PC-3 (cell line): ENCODE measurements around the gene SYNJ2BP. TPM values are rescaled to one million over a fixed set of nuclear protein-coding genes. Genes with fewer than 3 reads are reported as not detected.

Experiments used
- ATAC-seq: fragments of 200-7000 bp; cut with Tn5 transposase; 2 replicates; pipeline ENCODE4 v1.9.1; 2020; ENCODE audit warnings: mild to moderate bottlenecking, moderate library complexity
- BruUV-seq: library from RNA; stranded (reverse); fragments of 400-500 nt; replicated peaks from 2 replicates; lab custom pipeline; 2021; lab: Mats Ljungman, UMichigan
- CTCF ChIA-PET: fragments of 300-600 bp; sonication (Branson Sonifier 250); formaldehyde crosslinking; loops from one replicate; lab custom pipeline; 2022; ENCODE audit warnings: antibody characterized with exemption; lab: Charles Lee
- POLR2A ChIA-PET: fragments of 300-600 bp; sonication (Branson Sonifier 250); formaldehyde crosslinking; loops from one replicate; lab custom pipeline; 2022; ENCODE audit warnings: antibody characterized with exemption; ENCODE audit not compliant: unreplicated experiment; lab: Charles Lee
- DNase-seq: peaks from one replicate; pipeline ENCODE4 v3.0.0-alpha.2; 2015
- H2AFZ ChIP-seq: fragments of 300-600 bp; sonication (generic); 2 replicates; pipeline ENCODE4 v1.6.0; 2016; ENCODE audit warnings: antibody characterized with exemption, low read length
- H3F3A ChIP-seq: fragments of 300-600 bp; sonication (generic); one replicate; pipeline ENCODE4 v1.6.0; 2017; ENCODE audit warnings: antibody characterized with exemption, low read length, control low read depth, mild to moderate bottlenecking; ENCODE audit not compliant: unreplicated experiment
- H3K27ac ChIP-seq: fragments of 300-600 bp; sonication (generic); 2 replicates; pipeline ENCODE4 v1.5.1; 2016; ENCODE audit warnings: mild to moderate bottlenecking, low read length
- H3K27me3 ChIP-seq: fragments of 300-600 bp; sonication (generic); 2 replicates; pipeline ENCODE4 v1.6.1; 2016; ENCODE audit warnings: low read length, mixed read lengths
- H3K36me3 ChIP-seq: fragments of 300-600 bp; sonication (generic); 2 replicates; pipeline ENCODE4 v1.6.1; 2016; ENCODE audit warnings: low read depth, mixed run types, low read length, mixed read lengths
- H3K4me1 ChIP-seq: fragments of 300-600 bp; sonication (generic); 2 replicates; pipeline ENCODE4 v1.5.1; 2016; ENCODE audit warnings: low read length; ENCODE audit not compliant: insufficient read depth
- H3K4me2 ChIP-seq: fragments of 300-600 bp; sonication (generic); 2 replicates; pipeline ENCODE4 v1.6.0; 2016; ENCODE audit warnings: low read length
- H3K4me3 ChIP-seq: fragments of 300-600 bp; sonication (generic); 2 replicates; pipeline ENCODE4 v1.5.1; 2016; ENCODE audit warnings: mild to moderate bottlenecking, low read length, mixed read lengths
- H3K79me2 ChIP-seq: fragments of 300-600 bp; sonication (generic); 2 replicates; pipeline ENCODE4 v1.6.1; 2017; ENCODE audit warnings: low read length, mixed read lengths
- H3K9ac ChIP-seq: fragments of 300-600 bp; sonication (generic); 2 replicates; pipeline ENCODE4 v1.6.0; 2016; ENCODE audit warnings: mild to moderate bottlenecking, low read length
- H3K9me2 ChIP-seq: fragments of 300-600 bp; sonication (generic); replicated peaks from 2 replicates; pipeline ENCODE4 v1.6.1; 2016; ENCODE audit warnings: mixed run types, low read length, mixed read lengths
- H3K9me3 ChIP-seq: fragments of 300-600 bp; sonication (generic); 2 replicates; pipeline ENCODE4 v1.6.1; 2016; ENCODE audit warnings: low read length, mixed read lengths
- H4K20me1 ChIP-seq: fragments of 300-600 bp; sonication (generic); 2 replicates; pipeline ENCODE4 v1.6.1; 2016; ENCODE audit warnings: low read length, mixed read lengths
- CTCF ChIP-seq: fragments of 300-600 bp; sonication (generic); conservative IDR thresholded peaks from 2 replicates; pipeline ENCODE4 v1.5.1; 2017; ENCODE audit warnings: antibody characterized with exemption, low read depth, mild to moderate bottlenecking, low read length
- EZH2 ChIP-seq: fragments of 300-600 bp; sonication (generic); IDR thresholded peaks from one replicate; pipeline ENCODE4 v1.6.1; 2017; ENCODE audit warnings: antibody characterized with exemption, mild to moderate bottlenecking, low read length; ENCODE audit not compliant: unreplicated experiment
- EZH2phosphoT487 ChIP-seq: fragments of 300-600 bp; sonication (generic); IDR thresholded peaks from 2 replicates; pipeline ENCODE4 v1.6.1; 2018; ENCODE audit warnings: mild to moderate bottlenecking, antibody characterized with exemption, low read length, borderline replicate concordance
- intact Hi-C: fragments of 100-400 bp; cut with micrococcal nuclease; formaldehyde crosslinking; loops from 2 replicates; pipeline ENCODE4 v1.9.0; 2023
- total RNA-seq: library from RNA; depleted of rRNA; stranded (reverse); fragments of >200 nt; gene quantifications from 2 replicates; pipeline ENCODE4 v1.2.3, GENCODE V29; 2014

SYNJ2BP gene
- total RNA-seq, 1 experiment from 2014 or later = 13.1 TPM

DNA sequence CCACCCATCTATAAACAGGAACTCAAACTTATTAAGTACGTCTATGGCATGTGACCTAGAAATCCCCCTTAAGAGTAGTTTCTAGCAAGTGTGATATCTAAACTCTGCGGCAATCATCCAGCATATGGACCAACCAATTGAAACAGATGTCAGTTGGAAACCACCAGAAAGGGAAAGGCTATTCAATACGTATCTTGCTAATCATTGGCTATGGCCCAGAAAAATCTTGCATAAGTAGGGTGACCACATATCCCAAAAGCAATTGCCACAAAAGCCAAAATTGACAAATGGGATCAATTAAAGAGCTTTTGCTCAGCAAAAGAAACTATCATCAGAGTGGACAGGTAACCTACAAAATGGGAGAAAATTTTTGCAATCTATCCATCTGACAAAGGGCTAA lies 24.2 kb downstream of the SYNJ2BP start:
- Histone ChIP-seq H3K27ac (no peak overlapping the region), H3K79me2 (no peaks in the 10 kb centered on the region), H3K36me3 (peaks cover 4% of the 10 kb centered on the region; the same call in 1 of the 2 replicates), H4K20me1 (no peaks in the 10 kb centered on the region), H3K9ac (no peak overlapping the region), H2AFZ (no peak overlapping the region), H3K4me1 (no peaks in the 10 kb centered on the region), H3K27me3 (no peaks in the 10 kb centered on the region), H3K4me2 (no peak overlapping the region), H3K4me3 (no peak overlapping the region), H3K9me2 (no peaks in the 10 kb centered on the region), H3K9me3 (no peaks in the 10 kb centered on the region), H3F3A (no peaks in the 10 kb centered on the region)
- BruUV-seq = no TSS peak
- intact Hi-C loops = no loop called here
- ChIA-PET POLR2A (no interaction called here), CTCF (no interaction called here)
- TF ChIP-seq EZH2 (no peak), EZH2phosphoT487 (no peak), CTCF (no peak)
- DNase-seq (no peak), ATAC-seq (no peak)

DNA sequence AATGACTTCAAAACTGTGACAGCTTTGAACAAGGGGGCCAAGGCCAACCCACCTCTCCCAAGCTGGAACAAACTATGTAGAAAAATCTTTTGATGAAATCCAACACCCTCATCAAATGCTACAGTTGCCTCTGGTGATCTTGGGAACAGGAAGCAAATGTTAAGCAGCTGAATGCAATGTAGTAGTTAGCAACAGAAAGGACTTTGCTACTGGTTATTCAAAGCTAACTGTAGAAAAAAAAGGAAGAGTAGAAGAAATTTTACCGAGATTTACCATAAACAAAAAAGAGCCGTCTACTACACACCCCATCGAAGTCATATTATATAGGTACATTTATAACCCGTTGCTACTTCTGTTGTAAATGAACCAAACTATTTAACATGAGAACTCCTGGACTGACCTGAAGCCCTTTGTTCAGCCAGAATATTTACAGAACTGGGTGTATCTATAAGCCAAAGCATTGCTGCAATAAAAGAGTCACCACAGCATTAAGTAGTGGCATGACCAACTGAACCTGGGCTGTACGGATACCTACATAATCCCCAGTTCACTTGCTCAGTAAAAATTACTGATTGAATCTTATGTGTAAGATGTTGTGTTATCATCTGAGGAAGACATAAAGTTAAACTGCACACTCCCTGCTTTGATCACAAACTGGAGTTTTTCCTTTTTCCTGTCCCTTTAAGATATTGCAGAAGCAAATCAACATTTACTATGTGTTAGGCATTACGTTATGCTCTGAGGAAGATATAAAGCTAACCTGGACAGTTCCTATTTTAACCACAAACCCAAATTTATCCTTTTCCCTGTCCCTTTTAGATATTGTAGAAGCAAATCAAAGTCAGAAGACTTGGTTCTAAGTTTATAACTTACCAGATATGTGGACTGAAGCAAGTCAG lies 25.1 kb downstream of the SYNJ2BP start:
- no peaks in the 10 kb centered on the region for H3K9me3 ChIP-seq
- H3K9ac ChIP-seq = no peak overlapping the region
- no peaks in the 10 kb centered on the region for H3F3A ChIP-seq
- DNase-seq (no peak), ATAC-seq (peak; percentile 11; the same call in 1 of the 2 replicates)
- H3K4me3 ChIP-seq = no peak overlapping the region
- H4K20me1 ChIP-seq = no peaks in the 10 kb centered on the region
- H3K9me2 ChIP-seq = no peaks in the 10 kb centered on the region
- BruUV-seq = no TSS peak
- H3K4me1 ChIP-seq = no peaks in the 10 kb centered on the region
- no peak for TF ChIP-seq EZH2phosphoT487
- TF ChIP-seq CTCF = no peak
- TF ChIP-seq EZH2 = no peak
- intact Hi-C loops = no loop called here
- H3K27me3 ChIP-seq = no peaks in the 10 kb centered on the region
- H3K36me3 ChIP-seq = no peaks in the 10 kb centered on the region
- ChIA-PET CTCF (no interaction called here), POLR2A (interaction anchor here (0.6 kb wide), 1 partner anchor 437 kb away, joined by 3 read pairs; no protein-coding TSS in a partner anchor)
- H3K79me2 ChIP-seq = no peaks in the 10 kb centered on the region
- no peak overlapping the region for H3K4me2 ChIP-seq
- no peak overlapping the region for H3K27ac ChIP-seq
- H2AFZ ChIP-seq = no peak overlapping the region

DNA sequence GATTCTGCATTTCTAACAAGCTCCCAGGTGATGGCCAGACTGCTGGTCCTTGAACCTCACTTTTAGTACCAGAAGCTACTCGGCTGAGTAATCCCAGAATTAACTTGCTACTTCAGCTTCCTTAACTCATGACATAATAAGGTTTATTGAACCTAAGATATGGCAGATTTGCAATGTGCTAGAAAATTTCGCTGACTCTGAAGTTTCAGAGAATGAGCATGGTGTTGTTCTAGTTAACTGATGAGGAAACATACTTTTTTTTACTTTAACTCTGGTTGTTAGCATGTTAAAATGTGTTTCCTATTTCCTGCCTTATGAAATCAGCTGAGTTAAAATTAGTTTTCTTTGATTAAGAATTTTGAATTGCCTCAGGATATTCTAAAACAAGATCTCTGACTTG lies 34.4 kb downstream of the SYNJ2BP start:
- H3K9ac ChIP-seq = no peak overlapping the region
- no peaks in the 10 kb centered on the region for H3K79me2 ChIP-seq
- H3K4me2 ChIP-seq = no peak overlapping the region
- BruUV-seq = no TSS peak
- no peaks in the 10 kb centered on the region for H4K20me1 ChIP-seq
- CTCF ChIA-PET = no interaction called here
- H3K4me1 ChIP-seq = no peaks in the 10 kb centered on the region
- POLR2A ChIA-PET = no interaction called here
- no peaks in the 10 kb centered on the region for H3K27me3 ChIP-seq
- H3K9me3 ChIP-seq = no peaks in the 10 kb centered on the region
- ATAC-seq (no peak), DNase-seq (no peak)
- no peak overlapping the region for H2AFZ ChIP-seq
- H3K27ac ChIP-seq = no peak overlapping the region
- intact Hi-C loops = no loop called here
- TF ChIP-seq CTCF = no peak
- no peak for TF ChIP-seq EZH2
- no peak for TF ChIP-seq EZH2phosphoT487
- H3K9me2 ChIP-seq = no peaks in the 10 kb centered on the region
- H3F3A ChIP-seq = no peaks in the 10 kb centered on the region
- H3K4me3 ChIP-seq = no peak overlapping the region
- peaks cover 4% of the 10 kb centered on the region; the same call in 1 of the 2 replicates for H3K36me3 ChIP-seq
